ENCODE data around the gene GSX1.

The GSX1 gene

GRCh38 chr13:27835799-27836198, 43.5 kb downstream of the GSX1 start:
- DNase-seq = no peak

DNA sequence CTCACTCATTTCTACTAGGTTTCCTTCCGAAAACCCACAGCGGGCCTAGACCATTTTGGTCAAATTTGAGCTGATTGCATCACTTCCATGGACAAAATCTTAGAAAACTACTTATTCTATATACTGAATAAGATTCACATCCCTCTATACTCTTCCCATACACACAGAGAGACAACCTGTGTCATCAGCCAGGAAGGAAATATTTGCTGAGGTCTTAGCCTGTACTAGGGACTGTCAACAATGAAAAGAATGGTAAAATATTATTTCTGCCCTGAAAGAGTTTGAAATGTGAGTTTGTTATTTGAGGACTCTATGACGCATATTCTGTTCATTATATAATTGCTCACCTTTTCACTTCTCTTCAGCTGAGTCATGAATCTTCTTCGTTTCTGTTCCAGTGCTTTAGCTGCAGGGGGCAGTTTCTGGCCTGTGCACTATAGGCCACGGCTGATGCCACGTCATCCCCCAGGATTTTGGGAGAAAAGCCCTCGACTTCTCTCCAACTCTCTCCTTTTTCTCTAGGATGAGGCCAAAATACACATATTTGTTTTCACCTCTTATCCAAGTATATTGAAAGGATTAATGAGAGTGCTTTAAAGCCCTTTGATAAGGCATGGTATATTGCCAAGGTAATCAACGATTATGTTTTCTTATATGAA, 47.7 kb downstream of the GSX1 start:
- no peak for DNase-seq

GRCh38 chr13:27842571-27842970, 50.3 kb downstream of the GSX1 start:
- no peak for DNase-seq

All from femur (tissue), 1 donor.